Measurements from ENCODE around the gene TNIK. TPM values are rescaled to one million over a fixed set of nuclear protein-coding genes. Genes with fewer than 3 reads are reported as not detected.

The TNIK gene
- total and polyA plus RNA-seq, 2 experiments from 2014 or later: 14.6 to 34.3 TPM

GRCh38 chr3:171269542-171269941, 190.7 kb downstream of the TNIK start (continued):
- TF ChIP-seq, protein P1, sequence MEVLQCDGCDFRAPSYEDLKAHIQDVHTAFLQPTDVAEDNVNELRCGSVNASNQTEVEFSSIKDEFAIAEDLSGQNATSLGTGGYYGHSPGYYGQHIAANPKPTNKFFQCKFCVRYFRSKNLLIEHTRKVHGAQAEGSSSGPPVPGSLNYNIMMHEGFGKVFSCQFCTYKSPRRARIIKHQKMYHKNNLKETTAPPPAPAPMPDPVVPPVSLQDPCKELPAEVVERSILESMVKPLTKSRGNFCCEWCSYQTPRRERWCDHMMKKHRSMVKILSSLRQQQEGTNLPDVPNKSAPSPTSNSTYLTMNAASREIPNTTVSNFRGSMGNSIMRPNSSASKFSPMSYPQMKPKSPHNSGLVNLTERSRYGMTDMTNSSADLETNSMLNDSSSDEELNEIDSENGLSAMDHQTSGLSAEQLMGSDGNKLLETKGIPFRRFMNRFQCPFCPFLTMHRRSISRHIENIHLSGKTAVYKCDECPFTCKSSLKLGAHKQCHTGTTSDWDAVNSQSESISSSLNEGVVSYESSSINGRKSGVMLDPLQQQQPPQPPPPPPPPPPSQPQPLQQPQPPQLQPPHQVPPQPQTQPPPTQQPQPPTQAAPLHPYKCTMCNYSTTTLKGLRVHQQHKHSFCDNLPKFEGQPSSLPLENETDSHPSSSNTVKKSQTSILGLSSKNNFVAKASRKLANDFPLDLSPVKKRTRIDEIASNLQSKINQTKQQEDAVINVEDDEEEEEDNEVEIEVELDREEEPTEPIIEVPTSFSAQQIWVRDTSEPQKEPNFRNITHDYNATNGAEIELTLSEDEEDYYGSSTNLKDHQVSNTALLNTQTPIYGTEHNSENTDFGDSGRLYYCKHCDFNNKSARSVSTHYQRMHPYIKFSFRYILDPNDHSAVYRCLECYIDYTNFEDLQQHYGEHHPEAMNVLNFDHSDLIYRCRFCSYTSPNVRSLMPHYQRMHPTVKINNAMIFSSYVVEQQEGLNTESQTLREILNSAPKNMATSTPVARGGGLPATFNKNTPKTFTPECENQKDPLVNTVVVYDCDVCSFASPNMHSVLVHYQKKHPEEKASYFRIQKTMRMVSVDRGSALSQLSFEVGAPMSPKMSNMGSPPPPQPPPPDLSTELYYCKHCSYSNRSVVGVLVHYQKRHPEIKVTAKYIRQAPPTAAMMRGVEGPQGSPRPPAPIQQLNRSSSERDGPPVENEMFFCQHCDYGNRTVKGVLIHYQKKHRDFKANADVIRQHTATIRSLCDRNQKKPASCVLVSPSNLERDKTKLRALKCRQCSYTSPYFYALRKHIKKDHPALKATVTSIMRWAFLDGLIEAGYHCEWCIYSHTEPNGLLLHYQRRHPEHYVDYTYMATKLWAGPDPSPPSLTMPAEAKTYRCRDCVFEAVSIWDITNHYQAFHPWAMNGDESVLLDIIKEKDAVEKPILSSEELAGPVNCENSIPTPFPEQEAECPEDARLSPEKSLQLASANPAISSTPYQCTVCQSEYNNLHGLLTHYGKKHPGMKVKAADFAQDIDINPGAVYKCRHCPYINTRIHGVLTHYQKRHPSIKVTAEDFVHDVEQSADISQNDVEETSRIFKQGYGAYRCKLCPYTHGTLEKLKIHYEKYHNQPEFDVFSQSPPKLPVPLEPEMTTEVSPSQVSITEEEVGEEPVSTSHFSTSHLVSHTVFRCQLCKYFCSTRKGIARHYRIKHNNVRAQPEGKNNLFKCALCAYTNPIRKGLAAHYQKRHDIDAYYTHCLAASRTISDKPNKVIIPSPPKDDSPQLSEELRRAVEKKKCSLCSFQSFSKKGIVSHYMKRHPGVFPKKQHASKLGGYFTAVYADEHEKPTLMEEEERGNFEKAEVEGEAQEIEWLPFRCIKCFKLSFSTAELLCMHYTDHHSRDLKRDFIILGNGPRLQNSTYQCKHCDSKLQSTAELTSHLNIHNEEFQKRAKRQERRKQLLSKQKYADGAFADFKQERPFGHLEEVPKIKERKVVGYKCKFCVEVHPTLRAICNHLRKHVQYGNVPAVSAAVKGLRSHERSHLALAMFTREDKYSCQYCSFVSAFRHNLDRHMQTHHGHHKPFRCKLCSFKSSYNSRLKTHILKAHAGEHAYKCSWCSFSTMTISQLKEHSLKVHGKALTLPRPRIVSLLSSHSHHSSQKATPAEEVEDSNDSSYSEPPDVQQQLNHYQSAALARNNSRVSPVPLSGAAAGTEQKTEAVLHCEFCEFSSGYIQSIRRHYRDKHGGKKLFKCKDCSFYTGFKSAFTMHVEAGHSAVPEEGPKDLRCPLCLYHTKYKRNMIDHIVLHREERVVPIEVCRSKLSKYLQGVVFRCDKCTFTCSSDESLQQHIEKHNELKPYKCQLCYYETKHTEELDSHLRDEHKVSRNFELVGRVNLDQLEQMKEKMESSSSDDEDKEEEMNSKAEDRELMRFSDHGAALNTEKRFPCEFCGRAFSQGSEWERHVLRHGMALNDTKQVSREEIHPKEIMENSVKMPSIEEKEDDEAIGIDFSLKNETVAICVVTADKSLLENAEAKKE (CRISPR knock-in tag; IDR thresholded peaks at IDR 0.05): no peak

- no peak for DNase-seq (ENCODE audit: low spot score)
- H3K9me3 Mint-ChIP-seq: no peaks in the 10 kb centered on the region
- H3K79me2 ChIP-seq (replicated peaks; ENCODE audit: insufficient read depth): peaks cover 34% of the 10 kb centered on the region
- H3K36me3 ChIP-seq (ENCODE audit: insufficient read depth): no peaks in the 10 kb centered on the region
- no peaks in the 10 kb centered on the region for H3F3A ChIP-seq (replicated peaks; ENCODE audit: low read depth)
- H3K4me2 ChIP-seq: no peak overlapping the region
- H3K36me3 Mint-ChIP-seq (ENCODE audit: low read depth): no peaks in the 10 kb centered on the region
- no peak overlapping the region for H2AFZ ChIP-seq
- peaks cover 2% of the 10 kb centered on the region for H3K27me3 Mint-ChIP-seq (ENCODE audit: insufficient read depth, low read depth, poor library complexity)
- H3K4me3 Mint-ChIP-seq: no peak overlapping the region
- H3K4me3 ChIP-seq: no peak overlapping the region
- peaks cover 51% of the 10 kb centered on the region for H3K4me1 Mint-ChIP-seq
- H3K9me2 ChIP-seq (ENCODE audit: insufficient read depth): peaks cover 4% of the 10 kb centered on the region; the same call in 1 of the 2 replicates
- no peak overlapping the region for H3K27ac ChIP-seq (ENCODE audit: low read depth)
- no peaks in the 10 kb centered on the region for H4K20me1 ChIP-seq (replicated peaks; ENCODE audit: insufficient read depth)
- H3K4me1 ChIP-seq (ENCODE audit: insufficient read depth): peaks cover 35% of the 10 kb centered on the region
- no peak for ATAC-seq
- no peaks in the 10 kb centered on the region for H3K27me3 ChIP-seq (ENCODE audit: insufficient read depth)
- no peak overlapping the region; the same call in 1 of the 2 replicates for H3K27ac Mint-ChIP-seq
- TF ChIP-seq EZH2phosphoT487 (IDR thresholded peaks at IDR 0.05; ENCODE audit: unreplicated experiment) (no peak), ZNF114 (CRISPR knock-in tag; IDR thresholded peaks at IDR 0.05) (no peak), ZNF331 (CRISPR knock-in tag; IDR thresholded peaks at IDR 0.05; ENCODE audit: low read depth) (no peak), STAT1 (IDR thresholded peaks at IDR 0.05; ENCODE audit: unreplicated experiment) (no peak), EZH2 (IDR thresholded peaks at IDR 0.05; ENCODE audit: low read depth, unreplicated experiment) (no peak), POLR2AphosphoS5 (IDR thresholded peaks at IDR 0.05; ENCODE audit: low read depth) (no peak), JUNB (IDR thresholded peaks at IDR 0.05; ENCODE audit: unreplicated experiment) (no peak)
- TF ChIP-seq, protein P1 (CRISPR knock-in tag; IDR thresholded peaks at IDR 0.05): no peak
These were observed 191.5 kb downstream of the TNIK start for GRCh38 chr3:171268677-171269076.
